ENCODE measurements around the gene TMEM98. TPM values are rescaled to one million over a fixed set of nuclear protein-coding genes. Genes with fewer than 3 reads are reported as not detected.
"Not testable (repeated sequence)": the region's sequence is repeated elsewhere in the genome, so short reads cannot be mapped to it uniquely, and the experiment has no call there.

TMEM98 gene
- total RNA-seq, 4 donors from 2014 or later: 39.3 to 73.4 (median 54.2) TPM

- peak; percentile 12 for DNase-seq (ENCODE audit: extremely low spot score)
- TF ChIP-seq POLR2A (IDR thresholded peaks at IDR 0.05; ENCODE audit: low read depth) (no peak), EP300 (IDR thresholded peaks at IDR 0.05) (no peak), POLR2AphosphoS5 (IDR thresholded peaks at IDR 0.05) (no peak), CTCF (IDR thresholded peaks at IDR 0.05) (no peak)
- Histone ChIP-seq H3K9me3 (no peaks in the 10 kb centered on the region), H3K27me3 (peaks cover 0 to 33% (median 0%) of the 10 kb centered on the region in 4 donors), H3K27ac (replicated peaks in 1 of 4) (no peak overlapping the region), H3K4me1 (peaks cover 1 to 8% (median 6%) of the 10 kb centered on the region in 4 donors), H3K36me3 (no peaks in the 10 kb centered on the region), H3K4me3 (no peak overlapping the region)
- intact Hi-C loops (cut with DNase I): no loop called here
- 78% methylated on average over 4 of the region's 4 CpGs for WGBS
Observed at GRCh38 chr17:32882734-32883133, 45.2 kb upstream of the TMEM98 start.

- peak; percentile 66 for DNase-seq (ENCODE audit: extremely low spot score)
- H3K4me1 ChIP-seq; H3K27ac ChIP-seq (replicated peaks in 1 of 4); H3K4me3 ChIP-seq; H3K9me3 ChIP-seq; intact Hi-C loops (cut with DNase I); H3K36me3 ChIP-seq: not testable (repeated sequence)
- 83% methylated on average over 8 of the region's 16 CpGs for WGBS
- peaks cover 0 to 33% (median 0%) of the 10 kb centered on the region in 4 donors for H3K27me3 ChIP-seq
Observed at GRCh38 chr17:32886951-32887350, 41.0 kb upstream of the TMEM98 start.

- peaks cover 0 to 29% (median 0%) of the 10 kb centered on the region in 4 donors for H3K27me3 ChIP-seq
- DNase-seq (ENCODE audit: extremely low spot score); H3K4me3 ChIP-seq; H3K36me3 ChIP-seq; H3K27ac ChIP-seq (replicated peaks in 1 of 4); intact Hi-C loops (cut with DNase I); H3K9me3 ChIP-seq; H3K4me1 ChIP-seq: not testable (repeated sequence)
- no CpG with 5 or more reads among the region's 14 CpGs for WGBS
Observed at GRCh38 chr17:32887410-32887809, 40.5 kb upstream of the TMEM98 start.

GRCh38 chr17:32894245-32894644 lies 33.7 kb upstream of the TMEM98 start:
- Histone ChIP-seq H3K4me1 (no peaks in the 10 kb centered on the region), H3K4me3 (no peak overlapping the region), H3K27me3 (peaks cover 0 to 3% (median 0%) of the 10 kb centered on the region in 4 donors), H3K36me3 (no peaks in the 10 kb centered on the region), H3K27ac (replicated peaks in 1 of 4) (no peak overlapping the region), H3K9me3 (no peaks in the 10 kb centered on the region)
- TF ChIP-seq POLR2A (IDR thresholded peaks at IDR 0.05; ENCODE audit: low read depth): no peak
- no peak for TF ChIP-seq EP300 (IDR thresholded peaks at IDR 0.05)
- TF ChIP-seq CTCF (IDR thresholded peaks at IDR 0.05): no peak
- no peak for TF ChIP-seq POLR2AphosphoS5 (IDR thresholded peaks at IDR 0.05)
- WGBS: 55% methylated on average over 4 of the region's 4 CpGs
- peak; percentile 14 for DNase-seq (ENCODE audit: extremely low spot score)
- intact Hi-C loops (cut with DNase I): no loop called here

GRCh38 chr17:32896647-32897258 lies 31.2 kb upstream of the TMEM98 start:
- TF ChIP-seq CTCF (IDR thresholded peaks at IDR 0.05): no peak
- no peak for TF ChIP-seq EP300 (IDR thresholded peaks at IDR 0.05)
- no peak for TF ChIP-seq POLR2AphosphoS5 (IDR thresholded peaks at IDR 0.05)
- TF ChIP-seq POLR2A (IDR thresholded peaks at IDR 0.05; ENCODE audit: low read depth): no peak

More at GRCh38 chr17:32896647-32897258, 31.2 kb upstream of the TMEM98 start:
- intact Hi-C loops (cut with DNase I): no loop called here
- peaks cover 0 to 6% (median 0%) of the 10 kb centered on the region in 4 donors for H3K27me3 ChIP-seq
- no peak overlapping the region for H3K4me3 ChIP-seq
- H3K36me3 ChIP-seq: no peaks in the 10 kb centered on the region
- WGBS: 79% methylated on average over 2 of the region's 2 CpGs
- DNase-seq (ENCODE audit: extremely low spot score): peak; percentile 70
- no peak overlapping the region for H3K27ac ChIP-seq (replicated peaks in 1 of 4)
- no peaks in the 10 kb centered on the region for H3K9me3 ChIP-seq
- H3K4me1 ChIP-seq: no peaks in the 10 kb centered on the region

Measured in esophagus muscularis mucosa (tissue), 4 donors.